Caco-2 (cell line): ENCODE measurements around the gene ABHD12B. TPM values are rescaled to one million over a fixed set of nuclear protein-coding genes. Genes with fewer than 3 reads are reported as not detected.

Source experiments
- BruUV-seq: library from RNA; stranded (reverse); fragments of 400-500 nt; replicated peaks from 2 replicates; lab custom pipeline; 2021; lab: Mats Ljungman, UMichigan
- CTCF ChIA-PET: fragments of 300-600 bp; sonication (Branson Sonifier 250); formaldehyde crosslinking; loops from one replicate; lab custom pipeline; 2022; ENCODE audit warnings: antibody characterized with exemption; lab: Charles Lee
- POLR2A ChIA-PET: fragments of 300-600 bp; sonication (Branson Sonifier 250); formaldehyde crosslinking; loops from one replicate; lab custom pipeline; 2022; ENCODE audit warnings: antibody characterized with exemption; lab: Charles Lee
- DNase-seq, 2 experiments: peaks; one replicate each; pipeline versions ENCODE4 v3.0.0 to v3.0.0-alpha.2; 2020 to 2022
- H3K27me3 ChIP-seq: replicated peaks from 2 replicates; pipeline ENCODE4 v1.6.0; 2011; ENCODE audit warnings: low read length; ENCODE audit not compliant: control insufficient read depth, insufficient read depth
- H3K36me3 ChIP-seq: 2 replicates; pipeline ENCODE4 v1.5.1; 2011; ENCODE audit warnings: low read length; ENCODE audit not compliant: control insufficient read depth, insufficient read depth
- H3K4me1 ChIP-seq: fragments of 250-450 bp; sonication (Bioruptor Pico); 2 replicates; pipeline ENCODE4 v1.5.1; 2020; ENCODE audit warnings: mild to moderate bottlenecking
- H3K4me3 ChIP-seq: 2 replicates; pipeline ENCODE4 v1.5.1; 2011; ENCODE audit warnings: low read depth, mild to moderate bottlenecking, control low read depth, low read length
- H3K9me3 ChIP-seq: fragments of 250-450 bp; sonication (Bioruptor Pico); 2 replicates; pipeline ENCODE4 v1.5.1; 2020; ENCODE audit warnings: mild to moderate bottlenecking, moderate library complexity
- H3K27ac Mint-ChIP-seq: one replicate; pipeline ENCODE4 v1.8.0; 2022; ENCODE audit warnings: mixed read lengths; ENCODE audit not compliant: unreplicated experiment
- H3K27me3 Mint-ChIP-seq: one replicate; pipeline ENCODE4 v1.8.0; 2022; ENCODE audit warnings: mixed read lengths; ENCODE audit not compliant: insufficient read depth, unreplicated experiment
- H3K36me3 Mint-ChIP-seq: one replicate; pipeline ENCODE4 v1.8.0; 2022; ENCODE audit warnings: mild to moderate bottlenecking, mixed read lengths; ENCODE audit not compliant: insufficient read depth, unreplicated experiment
- H3K4me1 Mint-ChIP-seq: one replicate; pipeline ENCODE4 v1.8.0; 2022; ENCODE audit warnings: low read depth, mixed read lengths; ENCODE audit not compliant: unreplicated experiment
- H3K4me3 Mint-ChIP-seq: one replicate; pipeline ENCODE4 v1.8.0; 2022; ENCODE audit warnings: mild to moderate bottlenecking, moderate library complexity, mixed read lengths; ENCODE audit not compliant: unreplicated experiment
- H3K9me3 Mint-ChIP-seq: one replicate; pipeline ENCODE4 v1.8.0; 2022; ENCODE audit warnings: mixed read lengths; ENCODE audit not compliant: unreplicated experiment
- intact Hi-C: fragments of 100-400 bp; cut with micrococcal nuclease; formaldehyde crosslinking; loops from one replicate; pipeline ENCODE4 v1.10.0; 2022; ENCODE audit not compliant: unreplicated experiment
- total RNA-seq: library from RNA; stranded (reverse); gene quantifications from 2 replicates; pipeline ENCODE4 v1.2.3, GENCODE V29; 2022
- TF ChIP-seq, protein P1 (sequence below), 2 experiments: fragments of 200-600 bp in 1 of 2; IDR thresholded peaks; 1 replicate in 1 of 2; 2 replicates in 1 of 2; pipeline versions ENCODE4 v1.5.1 to v1.8.0; 2011 to 2022; ENCODE audit warnings: antibody characterized with exemption in 1 of 2, control low read depth in 1 of 2, inconsistent platforms in 1 of 2, low read depth in 1 of 2, low read length in 1 of 2, mild to moderate bottlenecking in 1 of 2, moderate library complexity in 1 of 2; ENCODE audit not compliant: insufficient read depth in 1 of 2, severe bottlenecking in 1 of 2, unreplicated experiment in 1 of 2

The ABHD12B gene
- total RNA-seq, 1 experiment from 2014 or later, result not detected

GRCh38 chr14:50946234-50946935 is 74.5 kb downstream of the ABHD12B start:
- no peaks in the 10 kb centered on the region for H3K9me3 ChIP-seq
- ChIA-PET CTCF (no interaction called here), POLR2A (no interaction called here)
- no peak overlapping the region for H3K4me3 ChIP-seq
- Mint-ChIP-seq H3K27ac (no peak overlapping the region), H3K9me3 (no peaks in the 10 kb centered on the region), H3K4me1 (peaks cover 7% of the 10 kb centered on the region), H3K4me3 (no peak overlapping the region), H3K27me3 (no peaks in the 10 kb centered on the region), H3K36me3 (no peaks in the 10 kb centered on the region)
- no TSS peak for BruUV-seq
- TF ChIP-seq, protein P1, sequence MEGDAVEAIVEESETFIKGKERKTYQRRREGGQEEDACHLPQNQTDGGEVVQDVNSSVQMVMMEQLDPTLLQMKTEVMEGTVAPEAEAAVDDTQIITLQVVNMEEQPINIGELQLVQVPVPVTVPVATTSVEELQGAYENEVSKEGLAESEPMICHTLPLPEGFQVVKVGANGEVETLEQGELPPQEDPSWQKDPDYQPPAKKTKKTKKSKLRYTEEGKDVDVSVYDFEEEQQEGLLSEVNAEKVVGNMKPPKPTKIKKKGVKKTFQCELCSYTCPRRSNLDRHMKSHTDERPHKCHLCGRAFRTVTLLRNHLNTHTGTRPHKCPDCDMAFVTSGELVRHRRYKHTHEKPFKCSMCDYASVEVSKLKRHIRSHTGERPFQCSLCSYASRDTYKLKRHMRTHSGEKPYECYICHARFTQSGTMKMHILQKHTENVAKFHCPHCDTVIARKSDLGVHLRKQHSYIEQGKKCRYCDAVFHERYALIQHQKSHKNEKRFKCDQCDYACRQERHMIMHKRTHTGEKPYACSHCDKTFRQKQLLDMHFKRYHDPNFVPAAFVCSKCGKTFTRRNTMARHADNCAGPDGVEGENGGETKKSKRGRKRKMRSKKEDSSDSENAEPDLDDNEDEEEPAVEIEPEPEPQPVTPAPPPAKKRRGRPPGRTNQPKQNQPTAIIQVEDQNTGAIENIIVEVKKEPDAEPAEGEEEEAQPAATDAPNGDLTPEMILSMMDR (IDR thresholded peaks at IDR 0.05; ENCODE audit: insufficient read depth in 1 of 2, low read depth in 1 of 2, low read length in 1 of 2, severe bottlenecking in 1 of 2, unreplicated experiment in 1 of 2), result no peak
- no peaks in the 10 kb centered on the region for H3K27me3 ChIP-seq
- no peaks in the 10 kb centered on the region; the same call in 1 of the 2 replicates for H3K4me1 ChIP-seq
- intact Hi-C loops, result no loop called here
- no peak for DNase-seq
- no peaks in the 10 kb centered on the region for H3K36me3 ChIP-seq

DNA sequence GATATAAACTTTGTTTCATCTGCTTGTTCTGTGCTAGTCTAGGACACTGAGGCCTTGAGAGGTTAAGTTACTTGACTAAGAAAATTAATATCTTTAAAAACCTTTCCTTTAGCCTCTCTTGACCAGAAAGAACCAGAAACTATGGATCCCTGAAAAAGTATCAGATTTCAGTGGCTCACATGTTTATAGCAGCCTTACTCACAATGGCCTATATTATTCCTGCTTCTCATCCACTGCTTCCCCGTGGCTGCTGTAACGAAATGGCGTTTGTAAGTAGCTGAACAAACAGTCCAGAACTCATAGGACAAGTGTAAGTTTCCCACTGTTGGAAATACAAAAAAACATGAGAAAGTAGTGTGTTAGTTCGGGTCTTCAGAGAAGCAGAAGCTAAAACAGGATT is 75.6 kb downstream of the ABHD12B start:
- POLR2A ChIA-PET, result no interaction called here
- BruUV-seq, result no TSS peak

DNA sequence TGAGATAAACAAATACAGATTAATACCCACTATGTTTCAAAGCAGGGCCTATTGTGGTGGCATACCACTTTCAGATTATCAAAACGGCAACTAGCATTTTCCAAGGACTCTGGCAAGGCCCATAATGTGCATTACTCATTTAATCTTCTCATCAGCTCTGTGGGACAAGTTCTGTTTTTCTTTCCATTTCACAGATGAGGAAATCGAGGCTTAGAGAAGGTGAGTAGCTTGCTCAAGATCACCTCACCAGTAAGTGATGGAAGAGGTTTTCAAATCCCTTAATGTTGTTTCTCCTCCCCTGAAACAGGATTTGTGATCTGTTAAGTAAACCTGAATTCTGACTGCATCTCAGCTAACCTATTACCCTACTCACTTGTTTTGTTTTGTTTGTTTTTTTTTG is 76.4 kb downstream of the ABHD12B start:
- no peaks in the 10 kb centered on the region for H3K36me3 Mint-ChIP-seq
- H3K4me3 Mint-ChIP-seq, result no peak overlapping the region
- H3K27ac Mint-ChIP-seq, result no peak overlapping the region
- H3K36me3 ChIP-seq, result no peaks in the 10 kb centered on the region
- H3K27me3 ChIP-seq, result no peaks in the 10 kb centered on the region
- BruUV-seq, result no TSS peak
- ChIA-PET CTCF (no interaction called here), POLR2A (no interaction called here)
- no peak overlapping the region for H3K4me3 ChIP-seq
- intact Hi-C loops, result no loop called here
- no peaks in the 10 kb centered on the region for H3K9me3 ChIP-seq
- H3K9me3 Mint-ChIP-seq, result no peaks in the 10 kb centered on the region
- no peaks in the 10 kb centered on the region for H3K27me3 Mint-ChIP-seq
- H3K4me1 ChIP-seq, result no peaks in the 10 kb centered on the region; the same call in 1 of the 2 replicates
- TF ChIP-seq, protein P1 (IDR thresholded peaks at IDR 0.05; ENCODE audit: insufficient read depth in 1 of 2, low read depth in 1 of 2, low read length in 1 of 2, severe bottlenecking in 1 of 2, unreplicated experiment in 1 of 2), result no peak
- DNase-seq, result no peak
- H3K4me1 Mint-ChIP-seq, result peaks cover 3% of the 10 kb centered on the region

More for the DNA sequence above, 75.6 kb downstream of the ABHD12B start:
- Mint-ChIP-seq H3K4me1 (peaks cover 7% of the 10 kb centered on the region), H3K27ac (no peak overlapping the region), H3K27me3 (no peaks in the 10 kb centered on the region), H3K4me3 (no peak overlapping the region), H3K36me3 (no peaks in the 10 kb centered on the region), H3K9me3 (no peaks in the 10 kb centered on the region)
- Histone ChIP-seq H3K27me3 (no peaks in the 10 kb centered on the region), H3K36me3 (no peaks in the 10 kb centered on the region), H3K4me3 (no peak overlapping the region), H3K9me3 (no peaks in the 10 kb centered on the region), H3K4me1 (no peaks in the 10 kb centered on the region; the same call in 1 of the 2 replicates)
- no peak for DNase-seq
- CTCF ChIA-PET, result no interaction called here
- TF ChIP-seq, protein P1 (IDR thresholded peaks at IDR 0.05; ENCODE audit: insufficient read depth in 1 of 2, low read depth in 1 of 2, low read length in 1 of 2, severe bottlenecking in 1 of 2, unreplicated experiment in 1 of 2), result no peak
- intact Hi-C loops, result no loop called here
